ENCODE results near the gene TRIM49.
"Not testable (repeated sequence)": the region's sequence is repeated elsewhere in the genome, so short reads cannot be mapped to it uniquely, and the experiment has no call there.

Gene TRIM49, protein sequence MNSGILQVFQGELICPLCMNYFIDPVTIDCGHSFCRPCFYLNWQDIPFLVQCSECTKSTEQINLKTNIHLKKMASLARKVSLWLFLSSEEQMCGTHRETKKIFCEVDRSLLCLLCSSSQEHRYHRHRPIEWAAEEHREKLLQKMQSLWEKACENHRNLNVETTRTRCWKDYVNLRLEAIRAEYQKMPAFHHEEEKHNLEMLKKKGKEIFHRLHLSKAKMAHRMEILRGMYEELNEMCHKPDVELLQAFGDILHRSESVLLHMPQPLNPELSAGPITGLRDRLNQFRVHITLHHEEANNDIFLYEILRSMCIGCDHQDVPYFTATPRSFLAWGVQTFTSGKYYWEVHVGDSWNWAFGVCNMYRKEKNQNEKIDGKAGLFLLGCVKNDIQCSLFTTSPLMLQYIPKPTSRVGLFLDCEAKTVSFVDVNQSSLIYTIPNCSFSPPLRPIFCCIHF

DNA sequence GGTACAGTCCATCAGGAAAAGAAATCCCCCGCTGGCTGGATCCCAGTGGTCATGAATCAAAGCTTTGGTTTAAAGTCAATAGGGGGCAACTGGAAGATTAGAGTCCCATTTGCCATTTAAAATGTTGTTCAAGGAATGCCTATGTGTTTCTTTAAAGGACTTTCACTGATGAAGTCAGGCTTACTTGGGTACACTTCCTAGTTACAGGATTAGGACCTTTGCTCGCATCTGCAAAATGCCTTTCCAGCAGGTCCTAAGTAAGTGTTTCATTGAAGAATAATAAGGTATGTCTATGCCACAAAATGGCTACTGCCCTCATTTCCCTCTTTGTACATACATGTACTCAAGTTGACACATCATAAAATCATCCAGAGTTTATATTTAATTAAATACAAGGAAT lies at the start of gene TRIM49:
Gene TRIM49, minus strand, starts transcription at position 101 of the 400 bp plus-strand sequence. CDS start 4,106 bp downstream, outside the sequence.
- not testable (repeated sequence) for DNase-seq

- not testable (repeated sequence) for DNase-seq
Observed at GRCh38 chr11:89826694-89827093, 18.3 kb upstream of the TRIM49 start.

GRCh38 chr11:89820008-89820407 lies 11.6 kb upstream of the TRIM49 start:
- not testable (repeated sequence) for DNase-seq

DNA sequence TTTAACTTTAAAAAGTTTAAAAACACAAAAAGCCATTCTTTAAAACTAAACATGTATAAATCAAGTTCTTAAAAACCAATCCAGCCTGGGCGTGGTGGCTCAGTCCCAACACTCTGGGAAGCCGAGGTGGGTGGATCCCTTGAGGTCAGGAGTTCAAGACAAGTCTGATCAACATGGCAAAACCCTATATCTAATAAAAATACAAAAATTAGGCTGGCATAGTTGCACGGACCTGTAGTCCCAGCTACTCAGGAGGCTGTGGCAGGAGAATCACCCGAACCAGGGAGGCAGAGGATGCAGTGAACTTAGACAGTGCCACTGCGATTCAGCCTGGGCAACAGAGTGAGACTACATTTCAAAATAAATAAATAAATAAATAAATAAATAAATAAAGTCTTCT lies 5.2 kb upstream of the TRIM49 start:
- DNase-seq, result not testable (repeated sequence)

DNA sequence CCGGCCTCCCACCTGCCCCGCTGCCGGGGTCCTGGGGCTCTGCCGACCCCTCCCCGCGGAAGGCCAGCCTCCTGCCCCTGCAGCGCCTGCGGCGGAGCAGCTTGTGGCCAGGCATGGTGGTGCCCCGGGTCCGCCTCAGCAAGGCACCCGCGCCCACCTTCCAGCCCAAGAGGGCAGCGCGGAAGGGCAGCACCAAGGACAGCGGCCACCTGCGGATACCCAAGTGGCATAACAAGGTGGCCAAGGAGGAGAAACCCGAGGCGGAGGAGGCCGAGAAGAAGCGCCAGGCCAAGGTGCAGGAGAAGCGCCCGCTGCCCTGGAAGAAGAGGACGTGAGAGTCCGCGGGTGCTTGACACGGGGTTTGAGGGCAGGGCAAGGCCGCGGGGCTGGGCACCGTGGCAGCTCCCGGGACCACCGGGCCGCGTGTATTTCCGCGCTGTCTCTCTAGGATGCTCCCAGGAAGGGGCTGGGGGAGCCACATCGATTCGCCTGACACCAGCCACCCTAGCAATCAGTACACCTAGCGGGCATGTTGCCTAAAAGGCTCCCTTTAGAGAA lies 20.8 kb downstream of the TRIM49 start:
- not testable (repeated sequence) for DNase-seq

GRCh38 chr11:89785726-89786125 lies 22.6 kb downstream of the TRIM49 start:
- DNase-seq, result not testable (repeated sequence)

DNA sequence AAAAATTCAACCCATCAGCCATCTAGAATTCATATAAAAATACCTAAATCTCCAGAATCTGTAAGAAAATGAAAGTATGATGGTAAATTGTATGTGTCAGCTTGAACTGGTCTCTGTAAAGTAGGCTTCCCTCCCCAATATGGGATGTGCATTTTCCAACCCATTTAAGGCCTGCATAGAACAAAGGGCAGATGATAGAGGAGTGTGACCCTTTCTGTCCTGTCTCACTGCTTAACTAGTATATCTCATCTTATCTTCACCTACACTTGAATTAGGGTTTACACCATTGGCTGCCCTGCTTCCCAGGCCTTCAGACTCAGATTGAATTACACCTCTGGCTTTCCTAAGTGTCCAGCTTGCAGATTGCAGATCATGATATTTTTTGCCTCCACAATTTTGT lies 57.6 kb downstream of the TRIM49 start:
- not testable (repeated sequence) for DNase-seq

Measured in amygdala (tissue), 56 donors.